WTC11 (cell line): Measurements from ENCODE around the gene HMGCS2. TPM values are rescaled to one million over a fixed set of nuclear protein-coding genes. Genes with fewer than 3 reads are reported as not detected.

Experiments
- ATAC-seq: fragments of 200-7000 bp; cut with Tn5 transposase; 2 replicates; pipeline ENCODE4 v1.10.0; 2021; ENCODE audit warnings: mild to moderate bottlenecking, moderate library complexity
- CTCF ChIA-PET: fragments of 300-600 bp; sonication (Branson Sonifier 250); formaldehyde crosslinking; loops from one replicate; lab custom pipeline; 2021; ENCODE audit warnings: antibody characterized with exemption; lab: Charles Lee
- POLR2A ChIA-PET: fragments of 350-600 bp; sonication (Branson Sonifier 250); formaldehyde crosslinking; loops from one replicate; lab custom pipeline; 2021; ENCODE audit warnings: antibody characterized with exemption; lab: Charles Lee
- DNase-seq: peaks from one replicate; pipeline ENCODE4 v3.0.0; 2021; ENCODE audit warnings: low spot score
- H3K27ac Mint-ChIP-seq: 2 replicates; pipeline ENCODE4 v1.8.0; 2021; ENCODE audit warnings: mixed read lengths
- H3K27me3 Mint-ChIP-seq: 2 replicates; pipeline ENCODE4 v1.8.0; 2021; ENCODE audit warnings: low read depth, mild to moderate bottlenecking, moderate library complexity, mixed read lengths
- H3K36me3 Mint-ChIP-seq: 2 replicates; pipeline ENCODE4 v1.8.0; 2021; ENCODE audit warnings: mixed read lengths
- H3K4me1 Mint-ChIP-seq: 2 replicates; pipeline ENCODE4 v1.8.0; 2022; ENCODE audit warnings: mixed read lengths
- H3K4me3 Mint-ChIP-seq: 2 replicates; pipeline ENCODE4 v1.8.0; 2021; ENCODE audit warnings: mild to moderate bottlenecking, moderate library complexity, mixed read lengths
- H3K9me3 Mint-ChIP-seq: 2 replicates; pipeline ENCODE4 v1.8.0; 2021; ENCODE audit warnings: mixed read lengths
- ATF2 ChIP-seq: sonication (generic); formaldehyde crosslinking; IDR thresholded peaks from 2 replicates; pipeline ENCODE4 v1.8.1; 2022; ENCODE audit warnings: low read depth, missing genetic modification reagents, borderline replicate concordance
- ETV6 ChIP-seq: sonication (generic); formaldehyde crosslinking; IDR thresholded peaks from 2 replicates; pipeline ENCODE4 v1.8.1; 2022; ENCODE audit warnings: mild to moderate bottlenecking, missing genetic modification reagents
- FOXP1 ChIP-seq: sonication (generic); formaldehyde crosslinking; IDR thresholded peaks from 2 replicates; pipeline ENCODE4 v1.8.0; 2022; ENCODE audit warnings: missing genetic modification reagents, mild to moderate bottlenecking, moderate library complexity, borderline replicate concordance
- GABPB1 ChIP-seq: sonication (generic); formaldehyde crosslinking; IDR thresholded peaks from 2 replicates; pipeline ENCODE4 v1.8.1; 2023; ENCODE audit warnings: mild to moderate bottlenecking, missing genetic modification reagents
- KAT7 ChIP-seq: sonication (generic); formaldehyde crosslinking; IDR thresholded peaks from 2 replicates; pipeline ENCODE4 v1.8.1; 2023; ENCODE audit warnings: missing genetic modification reagents, mild to moderate bottlenecking, borderline replicate concordance
- MYBL2 ChIP-seq: sonication (generic); formaldehyde crosslinking; IDR thresholded peaks from 2 replicates; pipeline ENCODE4 v1.8.1; 2023; ENCODE audit warnings: mild to moderate bottlenecking, moderate library complexity, missing genetic modification reagents
- NR2C2 ChIP-seq: sonication (generic); formaldehyde crosslinking; IDR thresholded peaks from 2 replicates; pipeline ENCODE4 v1.8.0; 2022; ENCODE audit warnings: mild to moderate bottlenecking, missing genetic modification reagents
- SMAD4 ChIP-seq: sonication (generic); formaldehyde crosslinking; IDR thresholded peaks from 2 replicates; pipeline ENCODE4 v1.8.0; 2022; ENCODE audit warnings: mild to moderate bottlenecking, missing genetic modification reagents
- total RNA-seq: library from RNA; stranded (reverse); gene quantifications from 3 replicates; pipeline ENCODE4 v1.2.3, GENCODE V29; 2021
- TF ChIP-seq, protein P1 (sequence below): sonication (generic); formaldehyde crosslinking; IDR thresholded peaks from 2 replicates; pipeline ENCODE4 v1.8.1; 2023; ENCODE audit warnings: mild to moderate bottlenecking, missing genetic modification reagents
- TF ChIP-seq, protein P2 (sequence below): fragments of 250-450 bp; sonication (Bioruptor Pico); IDR thresholded peaks from 2 replicates; pipeline ENCODE4 v1.8.0; 2021; ENCODE audit warnings: mild to moderate bottlenecking
- TF ChIP-seq, protein P3 (sequence below): sonication (generic); formaldehyde crosslinking; IDR thresholded peaks from 2 replicates; pipeline ENCODE4 v1.8.1; 2023; ENCODE audit warnings: mild to moderate bottlenecking, missing genetic modification reagents
- TF ChIP-seq, protein P4 (sequence below): sonication (generic); formaldehyde crosslinking; IDR thresholded peaks from 2 replicates; pipeline ENCODE4 v1.8.0; 2022; ENCODE audit warnings: missing genetic modification reagents
- TF ChIP-seq, protein P5 (sequence below): sonication (generic); formaldehyde crosslinking; conservative IDR thresholded peaks from 2 replicates; pipeline ENCODE4 v1.8.1; 2023; ENCODE audit warnings: mild to moderate bottlenecking, low read depth, missing genetic modification reagents, moderate library complexity

HMGCS2 gene
- total RNA-seq, 1 experiment from 2014 or later: 0.24 TPM

GRCh38 chr1:119766374-119766794, 2.3 kb downstream of the HMGCS2 start:
- H3K27me3 Mint-ChIP-seq: no peaks in the 10 kb centered on the region; the same call in 1 of the 2 replicates
- no peak overlapping the region for H3K4me3 Mint-ChIP-seq
- TF ChIP-seq MYBL2 (CRISPR knock-in tag) (no peak), KAT7 (CRISPR knock-in tag) (no peak), ETV6 (CRISPR knock-in tag) (no peak), SMAD4 (no peak), ATF2 (CRISPR knock-in tag) (no peak)
- TF ChIP-seq, protein P1, sequence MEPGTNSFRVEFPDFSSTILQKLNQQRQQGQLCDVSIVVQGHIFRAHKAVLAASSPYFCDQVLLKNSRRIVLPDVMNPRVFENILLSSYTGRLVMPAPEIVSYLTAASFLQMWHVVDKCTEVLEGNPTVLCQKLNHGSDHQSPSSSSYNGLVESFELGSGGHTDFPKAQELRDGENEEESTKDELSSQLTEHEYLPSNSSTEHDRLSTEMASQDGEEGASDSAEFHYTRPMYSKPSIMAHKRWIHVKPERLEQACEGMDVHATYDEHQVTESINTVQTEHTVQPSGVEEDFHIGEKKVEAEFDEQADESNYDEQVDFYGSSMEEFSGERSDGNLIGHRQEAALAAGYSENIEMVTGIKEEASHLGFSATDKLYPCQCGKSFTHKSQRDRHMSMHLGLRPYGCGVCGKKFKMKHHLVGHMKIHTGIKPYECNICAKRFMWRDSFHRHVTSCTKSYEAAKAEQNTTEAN: no peak
- TF ChIP-seq, protein P2, sequence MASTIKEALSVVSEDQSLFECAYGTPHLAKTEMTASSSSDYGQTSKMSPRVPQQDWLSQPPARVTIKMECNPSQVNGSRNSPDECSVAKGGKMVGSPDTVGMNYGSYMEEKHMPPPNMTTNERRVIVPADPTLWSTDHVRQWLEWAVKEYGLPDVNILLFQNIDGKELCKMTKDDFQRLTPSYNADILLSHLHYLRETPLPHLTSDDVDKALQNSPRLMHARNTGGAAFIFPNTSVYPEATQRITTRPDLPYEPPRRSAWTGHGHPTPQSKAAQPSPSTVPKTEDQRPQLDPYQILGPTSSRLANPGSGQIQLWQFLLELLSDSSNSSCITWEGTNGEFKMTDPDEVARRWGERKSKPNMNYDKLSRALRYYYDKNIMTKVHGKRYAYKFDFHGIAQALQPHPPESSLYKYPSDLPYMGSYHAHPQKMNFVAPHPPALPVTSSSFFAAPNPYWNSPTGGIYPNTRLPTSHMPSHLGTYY (CRISPR knock-in tag): no peak
- TF ChIP-seq, protein P3, sequence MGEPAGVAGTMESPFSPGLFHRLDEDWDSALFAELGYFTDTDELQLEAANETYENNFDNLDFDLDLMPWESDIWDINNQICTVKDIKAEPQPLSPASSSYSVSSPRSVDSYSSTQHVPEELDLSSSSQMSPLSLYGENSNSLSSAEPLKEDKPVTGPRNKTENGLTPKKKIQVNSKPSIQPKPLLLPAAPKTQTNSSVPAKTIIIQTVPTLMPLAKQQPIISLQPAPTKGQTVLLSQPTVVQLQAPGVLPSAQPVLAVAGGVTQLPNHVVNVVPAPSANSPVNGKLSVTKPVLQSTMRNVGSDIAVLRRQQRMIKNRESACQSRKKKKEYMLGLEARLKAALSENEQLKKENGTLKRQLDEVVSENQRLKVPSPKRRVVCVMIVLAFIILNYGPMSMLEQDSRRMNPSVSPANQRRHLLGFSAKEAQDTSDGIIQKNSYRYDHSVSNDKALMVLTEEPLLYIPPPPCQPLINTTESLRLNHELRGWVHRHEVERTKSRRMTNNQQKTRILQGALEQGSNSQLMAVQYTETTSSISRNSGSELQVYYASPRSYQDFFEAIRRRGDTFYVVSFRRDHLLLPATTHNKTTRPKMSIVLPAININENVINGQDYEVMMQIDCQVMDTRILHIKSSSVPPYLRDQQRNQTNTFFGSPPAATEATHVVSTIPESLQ (CRISPR knock-in tag): no peak
- TF ChIP-seq, protein P4, sequence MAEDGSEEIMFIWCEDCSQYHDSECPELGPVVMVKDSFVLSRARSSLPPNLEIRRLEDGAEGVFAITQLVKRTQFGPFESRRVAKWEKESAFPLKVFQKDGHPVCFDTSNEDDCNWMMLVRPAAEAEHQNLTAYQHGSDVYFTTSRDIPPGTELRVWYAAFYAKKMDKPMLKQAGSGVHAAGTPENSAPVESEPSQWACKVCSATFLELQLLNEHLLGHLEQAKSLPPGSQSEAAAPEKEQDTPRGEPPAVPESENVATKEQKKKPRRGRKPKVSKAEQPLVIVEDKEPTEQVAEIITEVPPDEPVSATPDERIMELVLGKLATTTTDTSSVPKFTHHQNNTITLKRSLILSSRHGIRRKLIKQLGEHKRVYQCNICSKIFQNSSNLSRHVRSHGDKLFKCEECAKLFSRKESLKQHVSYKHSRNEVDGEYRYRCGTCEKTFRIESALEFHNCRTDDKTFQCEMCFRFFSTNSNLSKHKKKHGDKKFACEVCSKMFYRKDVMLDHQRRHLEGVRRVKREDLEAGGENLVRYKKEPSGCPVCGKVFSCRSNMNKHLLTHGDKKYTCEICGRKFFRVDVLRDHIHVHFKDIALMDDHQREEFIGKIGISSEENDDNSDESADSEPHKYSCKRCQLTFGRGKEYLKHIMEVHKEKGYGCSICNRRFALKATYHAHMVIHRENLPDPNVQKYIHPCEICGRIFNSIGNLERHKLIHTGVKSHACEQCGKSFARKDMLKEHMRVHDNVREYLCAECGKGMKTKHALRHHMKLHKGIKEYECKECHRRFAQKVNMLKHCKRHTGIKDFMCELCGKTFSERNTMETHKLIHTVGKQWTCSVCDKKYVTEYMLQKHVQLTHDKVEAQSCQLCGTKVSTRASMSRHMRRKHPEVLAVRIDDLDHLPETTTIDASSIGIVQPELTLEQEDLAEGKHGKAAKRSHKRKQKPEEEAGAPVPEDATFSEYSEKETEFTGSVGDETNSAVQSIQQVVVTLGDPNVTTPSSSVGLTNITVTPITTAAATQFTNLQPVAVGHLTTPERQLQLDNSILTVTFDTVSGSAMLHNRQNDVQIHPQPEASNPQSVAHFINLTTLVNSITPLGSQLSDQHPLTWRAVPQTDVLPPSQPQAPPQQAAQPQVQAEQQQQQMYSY (CRISPR knock-in tag): no peak
- TF ChIP-seq, protein P5, sequence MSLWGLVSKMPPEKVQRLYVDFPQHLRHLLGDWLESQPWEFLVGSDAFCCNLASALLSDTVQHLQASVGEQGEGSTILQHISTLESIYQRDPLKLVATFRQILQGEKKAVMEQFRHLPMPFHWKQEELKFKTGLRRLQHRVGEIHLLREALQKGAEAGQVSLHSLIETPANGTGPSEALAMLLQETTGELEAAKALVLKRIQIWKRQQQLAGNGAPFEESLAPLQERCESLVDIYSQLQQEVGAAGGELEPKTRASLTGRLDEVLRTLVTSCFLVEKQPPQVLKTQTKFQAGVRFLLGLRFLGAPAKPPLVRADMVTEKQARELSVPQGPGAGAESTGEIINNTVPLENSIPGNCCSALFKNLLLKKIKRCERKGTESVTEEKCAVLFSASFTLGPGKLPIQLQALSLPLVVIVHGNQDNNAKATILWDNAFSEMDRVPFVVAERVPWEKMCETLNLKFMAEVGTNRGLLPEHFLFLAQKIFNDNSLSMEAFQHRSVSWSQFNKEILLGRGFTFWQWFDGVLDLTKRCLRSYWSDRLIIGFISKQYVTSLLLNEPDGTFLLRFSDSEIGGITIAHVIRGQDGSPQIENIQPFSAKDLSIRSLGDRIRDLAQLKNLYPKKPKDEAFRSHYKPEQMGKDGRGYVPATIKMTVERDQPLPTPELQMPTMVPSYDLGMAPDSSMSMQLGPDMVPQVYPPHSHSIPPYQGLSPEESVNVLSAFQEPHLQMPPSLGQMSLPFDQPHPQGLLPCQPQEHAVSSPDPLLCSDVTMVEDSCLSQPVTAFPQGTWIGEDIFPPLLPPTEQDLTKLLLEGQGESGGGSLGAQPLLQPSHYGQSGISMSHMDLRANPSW (CRISPR knock-in tag): no peak
- peaks cover 3% of the 10 kb centered on the region for H3K4me1 Mint-ChIP-seq
- ATAC-seq: no peak
- no peak overlapping the region for H3K27ac Mint-ChIP-seq
- H3K36me3 Mint-ChIP-seq: no peaks in the 10 kb centered on the region
- CTCF ChIA-PET: interaction anchor here (1.8 kb wide), 1 partner anchor 43 kb away, joined by 8 read pairs; no protein-coding TSS in a partner anchor
- H3K9me3 Mint-ChIP-seq: no peaks in the 10 kb centered on the region
- POLR2A ChIA-PET: no interaction called here
- DNase-seq: no peak

- H3K27me3 Mint-ChIP-seq: no peaks in the 10 kb centered on the region; the same call in 1 of the 2 replicates
- no peaks in the 10 kb centered on the region for H3K9me3 Mint-ChIP-seq
- H3K4me1 Mint-ChIP-seq: peaks cover 3% of the 10 kb centered on the region
- ATAC-seq (no peak), DNase-seq (no peak)
- ChIA-PET CTCF (no interaction called here), POLR2A (no interaction called here)
- H3K36me3 Mint-ChIP-seq: no peaks in the 10 kb centered on the region
- no peak overlapping the region for H3K27ac Mint-ChIP-seq
- H3K4me3 Mint-ChIP-seq: no peak overlapping the region
- TF ChIP-seq, protein P1: no peak
- no peak for TF ChIP-seq ATF2 (CRISPR knock-in tag)
- no peak for TF ChIP-seq FOXP1
- TF ChIP-seq GABPB1 (CRISPR knock-in tag): no peak
- TF ChIP-seq, protein P3 (CRISPR knock-in tag): no peak
- no peak for TF ChIP-seq NR2C2
These were observed 4.5 kb downstream of the HMGCS2 start for GRCh38 chr1:119764220-119764619.
